Frontal cortex (tissue), 4 donors: ENCODE measurements around the gene URM1. TPM values are rescaled to one million over a fixed set of nuclear protein-coding genes. Genes with fewer than 3 reads are reported as not detected.
"Not testable (repeated sequence)": the region's sequence is repeated elsewhere in the genome, so short reads cannot be mapped to it uniquely, and the experiment has no call there.

Experiments used
- DNase-seq, 2 donors: peaks; one replicate each; pipeline ENCODE4 v3.0.0; 2012; ENCODE audit warnings: low spot score in 2 of 2
- FAIRE-seq: peaks from 2 replicates; lab custom pipeline; 2012; peaks lifted over from hg19 to GRCh38; lab: Jason Lieb, UNC
- total RNA-seq: library from RNA; depleted of rRNA; stranded (reverse); fragments of >200 nt; gene quantifications from one replicate; pipeline ENCODE4 v1.2.3, GENCODE V29; 2014
- donor health status: control.
- donor health status: control.
- donor health status: control.

URM1 gene
- 17.9 TPM for total RNA-seq

DNA sequence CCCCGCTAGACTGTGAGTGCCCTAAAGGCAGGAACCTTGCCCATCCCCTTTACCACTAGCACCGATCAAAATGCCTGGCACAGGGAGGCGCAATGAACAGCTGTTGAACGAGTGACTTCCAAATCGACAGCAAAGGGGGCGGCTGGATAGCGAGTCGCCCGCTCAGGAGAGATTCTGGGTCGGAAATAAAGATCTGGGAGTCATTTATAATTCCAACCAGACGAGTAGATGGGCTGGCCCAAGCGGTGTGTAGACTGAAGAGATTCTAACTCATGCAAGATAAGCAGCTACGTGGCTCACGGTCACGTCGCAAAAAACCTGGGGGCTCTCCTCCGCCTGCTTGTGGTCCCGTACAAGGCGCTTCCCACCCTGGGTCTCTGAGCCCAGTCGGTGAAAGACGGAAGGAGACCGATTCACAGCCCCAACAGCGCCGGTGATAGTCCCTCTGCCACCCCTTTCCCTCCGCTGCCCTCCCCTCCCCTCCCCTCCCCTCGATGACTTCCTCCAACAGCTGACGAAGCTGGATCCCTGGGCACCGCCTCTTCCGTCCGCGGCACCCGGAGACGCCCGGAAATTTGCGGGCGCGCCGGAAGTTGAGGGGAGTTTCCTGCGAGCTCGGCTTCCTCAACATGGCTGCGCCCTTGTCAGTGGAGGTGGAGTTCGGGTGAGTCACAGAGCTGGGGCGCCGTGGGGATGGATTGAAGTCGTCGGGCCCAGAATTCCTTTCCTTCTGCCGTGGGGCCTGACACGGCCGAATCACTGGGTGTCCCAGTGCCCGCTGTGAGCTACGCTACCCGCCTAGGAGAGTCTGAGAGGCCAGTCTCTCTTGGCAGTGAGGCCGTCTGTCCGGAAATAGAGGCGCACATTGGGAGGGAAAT lies at the start of gene URM1:
Gene URM1, plus strand, starts transcription at position 623 of the 878 bp plus-strand sequence. Its CDS starts 7 bp downstream, at position 630.
- FAIRE-seq (no peak), DNase-seq (peak; percentile 91 to 94)

DNA sequence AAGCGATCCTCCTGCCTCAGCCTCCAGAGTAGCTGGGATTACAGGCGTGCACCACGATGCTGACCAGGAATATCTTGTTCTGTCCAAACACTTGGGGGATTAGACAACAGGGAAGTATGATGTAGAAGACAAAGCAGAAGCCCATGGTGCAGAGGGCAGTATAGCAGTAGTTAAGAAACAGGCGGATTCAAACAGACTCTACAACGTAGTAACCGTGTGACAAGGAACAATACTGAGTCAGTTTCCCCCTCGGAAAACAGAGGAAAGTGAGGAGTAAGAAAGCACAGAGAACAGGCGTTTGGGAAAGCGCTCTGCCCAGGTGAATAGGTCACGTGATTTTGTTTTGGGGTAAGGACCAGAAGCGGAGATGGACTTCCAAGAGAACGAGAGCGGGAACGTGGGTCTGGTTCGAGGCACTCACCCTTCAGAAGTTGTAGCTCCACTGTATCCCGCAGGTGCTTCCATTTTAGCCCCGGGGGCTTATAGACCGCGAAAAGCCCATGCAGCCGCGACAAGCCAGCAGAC lies 49.2 kb upstream of the URM1 start:
- FAIRE-seq (no peak), DNase-seq (no peak)

DNA sequence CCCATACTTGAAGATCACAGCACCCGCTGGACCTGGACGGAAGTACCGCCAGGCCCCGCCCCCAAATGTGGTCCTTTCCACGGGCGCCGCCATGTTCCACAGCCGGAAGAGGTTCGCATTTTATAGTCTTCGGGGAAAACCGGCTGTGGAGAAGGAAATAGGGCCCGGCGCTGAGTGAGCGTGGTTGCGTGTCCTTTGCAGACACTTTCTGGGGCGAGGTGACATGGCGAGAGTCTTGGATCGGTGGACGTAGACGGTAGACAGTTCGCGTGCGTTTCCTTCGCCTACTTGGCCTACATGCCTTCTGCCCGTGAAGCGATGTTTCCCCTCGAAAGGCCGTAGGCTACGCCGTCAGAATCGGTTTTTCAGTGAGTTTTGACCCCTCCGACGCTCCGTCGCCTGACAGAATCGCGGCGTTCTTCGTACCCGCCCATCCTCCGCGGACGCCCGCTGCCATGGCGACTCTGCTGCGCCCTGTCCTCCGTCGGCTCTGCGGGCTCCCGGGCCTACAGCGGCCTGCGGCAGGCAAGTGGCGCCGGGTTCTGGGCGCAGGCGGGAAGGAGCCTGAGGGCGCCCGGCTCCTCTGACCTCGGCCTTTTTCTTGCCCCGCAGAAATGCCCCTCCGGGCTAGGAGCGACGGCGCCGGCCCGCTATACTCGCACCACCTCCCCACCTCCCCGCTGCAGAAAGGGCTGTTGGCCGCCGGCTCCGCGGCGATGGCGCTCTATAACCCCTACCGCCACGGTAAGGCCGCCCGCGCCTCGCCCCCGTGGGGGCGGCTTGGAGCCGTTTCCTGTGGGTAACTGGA lies 48.6 kb upstream of the URM1 start, which contains the start of the genes COQ4 and TRUB2:
Gene COQ4, plus strand, starts transcription at position 436 of the 808 bp plus-strand sequence. Its CDS starts 20 bp downstream, at position 456.
Gene TRUB2, minus strand, starts transcription at position 44 of the 808 bp plus-strand sequence. Its CDS starts 39 bp downstream, at position 5.
- FAIRE-seq (no peak), DNase-seq (peak; percentile 92 to 95)

DNA sequence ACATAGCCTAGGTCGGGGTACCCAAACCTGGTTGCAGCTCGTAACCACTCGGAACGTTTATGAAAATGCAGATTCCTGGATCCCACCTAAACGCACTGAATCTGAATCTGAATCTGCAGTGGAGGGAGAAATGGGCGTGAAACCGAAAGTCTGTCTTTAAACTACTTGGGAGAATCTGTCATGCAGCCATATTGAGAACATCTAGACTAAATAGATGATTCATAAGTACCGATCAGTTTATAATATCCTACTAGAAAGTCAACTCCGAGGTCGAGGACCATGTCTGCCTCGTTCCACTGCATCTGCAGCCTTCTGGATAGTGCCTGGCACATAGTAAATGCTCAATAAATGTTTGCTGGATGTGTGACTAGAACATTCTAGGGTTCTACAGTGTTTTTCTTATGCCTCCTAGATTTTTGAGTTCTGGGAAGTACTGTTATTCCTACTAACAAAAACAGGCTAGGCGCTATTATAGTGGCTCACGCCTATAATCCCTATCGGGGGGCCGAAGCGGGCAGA lies 47.9 kb upstream of the URM1 start:
- no peak for FAIRE-seq
- no peak for DNase-seq

DNA sequence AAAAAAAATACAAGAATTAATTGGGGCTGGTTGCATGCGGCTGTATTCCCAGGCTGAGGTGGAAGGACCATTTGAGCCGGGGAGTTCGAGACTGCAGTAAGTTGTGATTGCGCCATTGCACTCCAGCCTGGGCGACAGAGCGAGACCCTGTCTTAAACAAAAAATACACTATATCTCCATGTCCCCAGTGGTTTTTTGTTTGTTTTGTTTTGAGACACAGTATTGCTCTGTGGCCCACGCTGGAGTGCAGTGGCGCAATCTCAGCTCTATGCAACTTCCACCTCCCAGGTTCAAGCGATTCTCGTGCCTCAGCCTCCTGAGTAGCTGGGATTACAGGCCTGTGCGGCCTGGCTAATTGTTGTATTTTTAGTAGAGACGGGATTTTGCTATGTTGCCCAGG lies 47.4 kb upstream of the URM1 start:
- DNase-seq (no peak), FAIRE-seq (no peak)

DNA sequence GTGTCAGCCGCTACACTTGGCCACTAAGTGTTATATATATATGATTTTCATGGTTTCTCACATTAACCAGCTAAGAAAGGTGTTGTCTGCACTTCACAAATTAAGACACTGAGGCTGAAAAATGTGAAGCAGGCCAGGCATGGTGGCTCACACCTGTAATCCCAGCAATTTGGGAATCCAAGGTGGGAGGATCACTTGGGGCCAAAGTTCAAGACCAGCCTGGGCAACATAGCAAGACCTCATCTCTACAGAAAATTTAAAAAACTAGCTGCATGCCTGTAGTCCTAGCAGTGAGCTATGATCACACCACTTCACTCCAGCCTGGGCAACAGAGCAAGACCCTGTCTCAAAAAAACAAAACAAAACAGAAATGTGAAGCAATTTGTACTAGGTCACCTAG lies 46.8 kb upstream of the URM1 start:
- FAIRE-seq (no peak), DNase-seq (no peak)

DNA sequence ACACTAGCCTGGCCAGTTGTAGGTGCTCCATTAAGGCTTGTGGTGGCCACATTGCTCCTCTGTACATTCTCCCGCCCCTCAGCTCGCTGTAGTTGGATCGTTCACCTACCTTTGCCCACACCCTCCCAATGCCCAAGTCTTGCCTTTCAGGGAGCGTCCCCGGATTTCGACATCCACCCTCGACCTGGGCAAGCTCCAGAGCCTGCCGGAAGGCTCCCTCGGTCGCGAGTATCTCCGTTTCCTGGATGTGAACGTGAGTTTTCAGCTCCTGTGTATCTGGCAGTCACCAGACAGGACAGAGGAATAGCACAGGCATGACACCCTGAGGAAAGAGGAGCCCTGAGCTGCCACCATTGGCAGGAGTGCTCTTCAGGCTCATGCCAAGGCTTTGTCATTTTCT lies 45.5 kb upstream of the URM1 start:
- no peak for DNase-seq
- FAIRE-seq: no peak

DNA sequence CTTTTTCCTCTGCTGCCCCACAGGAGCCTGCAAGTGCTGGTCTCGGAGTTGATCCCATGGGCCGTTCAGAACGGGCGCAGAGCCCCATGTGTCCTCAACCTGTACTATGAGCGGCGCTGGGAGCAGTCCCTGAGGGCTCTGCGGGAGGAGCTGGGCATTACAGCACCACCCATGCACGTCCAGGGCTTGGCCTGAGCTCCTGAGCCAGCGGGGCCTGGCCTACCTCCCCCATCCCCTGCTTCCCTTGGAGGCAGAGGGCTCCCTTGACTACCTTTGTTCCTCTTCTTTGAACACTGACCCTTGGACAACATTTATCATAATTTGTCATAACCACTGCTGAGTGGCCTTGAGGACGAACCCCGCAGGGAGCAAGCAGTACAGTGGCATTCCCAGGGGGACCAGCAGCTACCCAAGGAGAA lies 37.7 kb upstream of the URM1 start:
- FAIRE-seq: no peak
- no peak for DNase-seq

DNA sequence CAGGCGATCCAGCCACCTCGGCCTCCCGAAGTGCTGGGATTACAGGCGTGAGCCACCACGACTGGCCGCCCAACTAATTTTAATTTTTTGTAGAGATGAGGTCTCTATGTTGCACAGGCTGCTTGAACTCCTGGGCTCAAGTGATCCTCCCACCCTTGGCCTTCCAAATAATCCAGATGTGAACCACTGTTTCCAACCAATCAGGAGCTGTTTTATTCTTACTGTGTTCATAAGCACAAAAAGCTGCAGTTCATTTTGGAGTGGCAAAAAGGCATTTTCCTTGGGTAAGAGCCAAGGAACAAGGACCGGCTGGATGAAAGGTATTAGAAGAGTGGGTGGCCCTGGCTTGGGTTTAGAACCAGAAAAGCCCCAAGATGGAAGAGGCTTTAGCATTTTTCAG lies 36.0 kb upstream of the URM1 start:
- DNase-seq (no peak), FAIRE-seq (no peak)

DNA sequence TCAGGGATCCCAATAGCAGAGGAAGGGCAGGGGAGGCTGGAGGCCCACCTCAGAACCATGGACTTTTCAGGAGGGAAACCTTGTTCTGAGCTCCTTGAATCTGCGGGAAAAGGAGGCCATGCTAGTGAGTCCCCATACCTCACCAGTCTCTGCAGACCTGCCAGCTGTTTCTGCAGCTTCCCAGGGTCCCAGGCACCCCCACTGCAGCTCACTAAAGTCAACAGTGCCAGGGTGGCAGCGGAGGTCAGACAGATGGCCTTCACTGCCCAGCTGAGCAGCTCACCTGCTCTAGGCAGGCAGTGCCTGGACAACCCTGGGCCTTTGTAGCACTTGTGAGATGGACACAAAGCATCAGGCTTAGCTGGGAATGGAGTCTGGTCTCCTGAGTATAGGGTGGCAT lies 35.3 kb upstream of the URM1 start:
- DNase-seq (no peak), FAIRE-seq (no peak)

DNA sequence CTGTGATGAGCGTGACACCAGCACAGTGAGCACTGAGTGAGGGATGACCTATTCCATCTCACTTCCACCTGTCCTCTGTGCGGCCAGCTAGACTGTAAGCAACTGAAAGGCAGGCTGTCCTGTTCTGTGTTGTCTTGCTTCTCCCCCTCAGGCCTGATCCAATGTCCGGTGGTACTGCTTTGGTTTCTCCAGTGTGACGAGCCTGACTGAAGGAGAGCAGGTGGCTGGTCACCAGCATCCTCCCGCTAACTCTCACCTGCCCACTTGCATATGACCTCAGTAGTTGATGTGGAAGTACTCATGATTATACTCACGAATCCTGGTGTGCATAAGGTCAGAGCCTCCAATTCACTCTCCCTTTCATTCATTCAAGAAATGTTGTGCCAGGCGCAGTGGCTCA lies 33.2 kb upstream of the URM1 start:
- FAIRE-seq (no peak), DNase-seq (no peak)

DNA sequence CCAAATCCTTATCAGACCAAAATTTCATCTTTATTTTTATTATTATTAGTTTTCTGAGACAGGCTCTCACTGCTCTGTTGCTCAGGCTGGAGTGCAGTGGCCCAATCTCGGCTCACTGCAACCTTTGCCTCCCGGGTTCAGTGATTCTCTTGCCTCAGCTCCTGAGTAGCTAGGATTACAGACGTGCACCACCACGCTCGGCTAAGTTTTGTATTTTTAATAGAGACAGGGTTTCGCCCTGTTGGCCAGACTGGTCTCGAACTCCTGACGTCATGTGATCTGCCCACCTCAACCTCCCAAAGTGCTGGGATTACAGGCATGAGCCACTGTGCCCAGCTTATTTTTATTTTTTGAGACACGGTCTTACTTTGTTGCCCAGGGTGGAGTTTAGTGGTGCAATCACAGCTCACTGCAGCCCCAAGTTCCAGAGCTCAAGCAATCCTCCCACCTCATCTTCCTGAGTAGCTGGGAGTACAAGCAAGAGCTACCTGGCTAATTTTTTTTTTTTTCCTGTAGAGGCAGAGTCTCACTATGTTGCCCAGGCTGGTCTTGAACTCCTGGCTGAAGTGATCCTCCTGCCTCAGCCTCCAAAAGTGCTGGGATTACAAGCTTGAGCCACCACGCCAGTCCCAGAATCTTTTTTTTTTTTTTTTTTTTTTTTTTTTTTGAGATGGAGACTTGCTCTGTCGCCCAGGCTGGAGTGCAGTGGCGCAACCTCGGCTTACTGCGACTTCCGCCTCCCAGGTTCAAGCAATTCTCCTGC lies 32.1 kb upstream of the URM1 start:
- FAIRE-seq, DNase-seq: not testable (repeated sequence)

DNA sequence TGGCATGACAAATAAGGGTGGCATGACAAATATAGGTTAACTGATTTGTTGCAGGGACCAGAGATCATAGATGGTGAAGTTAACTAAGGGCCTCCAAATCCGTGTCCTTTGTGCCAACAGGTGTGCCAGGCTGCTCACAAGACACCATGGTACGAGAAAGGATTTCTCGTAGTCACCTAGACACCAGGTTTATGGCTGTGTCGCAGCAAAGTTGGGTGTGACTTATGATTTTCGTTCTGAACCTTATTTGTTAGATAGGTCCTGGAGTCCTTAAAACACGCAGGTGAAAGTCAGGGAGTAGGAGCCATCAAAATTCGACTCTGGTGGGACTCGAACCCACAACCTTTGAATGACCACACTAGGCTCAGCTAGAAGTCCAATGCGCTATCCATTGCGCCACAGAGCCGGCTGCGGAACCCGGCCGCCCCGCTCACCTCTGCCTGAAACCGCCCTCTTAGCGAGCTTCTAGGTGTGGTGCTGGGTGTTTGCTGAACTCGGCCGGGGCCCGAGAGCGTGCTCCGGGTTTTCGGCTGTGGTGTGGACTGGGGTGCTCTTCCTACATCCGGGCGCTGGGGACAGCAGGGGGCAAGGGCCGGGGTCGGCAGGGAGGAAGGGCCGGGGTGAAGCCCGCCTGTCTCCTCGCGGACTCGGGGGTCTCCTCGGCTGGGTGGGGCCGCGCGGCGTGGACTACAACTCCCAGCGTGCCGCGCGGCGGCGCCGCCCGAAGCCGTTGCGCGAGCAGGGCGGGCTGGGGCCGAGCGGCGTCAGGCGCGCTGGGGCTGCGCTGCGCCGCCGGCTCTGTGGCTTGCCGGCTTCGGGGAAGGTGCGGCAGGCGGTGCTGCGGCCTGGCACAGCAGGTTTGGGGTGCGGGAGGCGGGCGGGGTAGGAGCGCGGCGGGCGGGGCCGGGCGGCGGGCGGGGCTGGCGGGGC lies 31.1 kb upstream of the URM1 start, which contains the start of gene SLC27A4:
Gene SLC27A4, plus strand, starts transcription at position 767 of the 930 bp plus-strand sequence. CDS start 2,606 bp downstream, outside the sequence.
- FAIRE-seq: no peak

DNA sequence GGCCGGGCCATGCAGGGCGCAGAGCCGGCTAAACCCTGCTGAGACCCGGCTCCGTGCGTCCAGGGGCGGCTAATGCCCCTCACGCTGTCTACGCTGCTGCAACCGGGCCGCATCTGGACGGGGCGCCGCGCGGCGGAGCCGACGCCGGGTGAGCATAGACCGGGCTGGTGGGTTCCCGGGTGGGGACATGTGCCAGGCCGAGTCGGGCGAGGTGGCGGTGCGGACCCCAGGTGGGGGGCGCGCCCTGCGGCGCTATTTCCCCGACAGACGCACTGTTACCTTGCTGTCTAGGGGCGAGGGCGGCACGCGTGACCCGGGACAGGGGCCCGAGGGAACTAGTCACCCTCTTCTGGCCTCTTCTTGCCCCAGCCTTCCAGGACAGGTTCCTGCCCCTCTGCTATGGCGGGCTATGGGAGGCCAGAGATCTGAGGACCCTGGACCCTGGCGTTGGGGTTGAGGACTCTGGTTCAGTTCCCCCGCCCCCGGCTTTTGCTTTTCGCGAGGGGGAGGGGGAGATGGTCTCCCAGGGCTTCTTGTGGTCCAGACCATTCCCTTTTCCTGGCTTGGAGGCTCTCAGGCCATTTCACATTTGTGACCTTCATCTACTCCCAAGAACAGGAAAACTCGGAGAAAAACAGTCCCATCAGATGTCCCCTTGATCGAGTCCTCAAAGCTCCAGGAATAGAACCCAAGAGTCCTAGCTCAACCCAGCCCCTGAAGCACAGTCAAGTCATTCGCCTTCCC lies 30.3 kb upstream of the URM1 start:
- FAIRE-seq (no peak), DNase-seq (no peak)

More for the DNA sequence above, 31.1 kb upstream of the URM1 start, which contains the start of gene SLC27A4:
- DNase-seq: peak; percentile 87 to 90

DNA sequence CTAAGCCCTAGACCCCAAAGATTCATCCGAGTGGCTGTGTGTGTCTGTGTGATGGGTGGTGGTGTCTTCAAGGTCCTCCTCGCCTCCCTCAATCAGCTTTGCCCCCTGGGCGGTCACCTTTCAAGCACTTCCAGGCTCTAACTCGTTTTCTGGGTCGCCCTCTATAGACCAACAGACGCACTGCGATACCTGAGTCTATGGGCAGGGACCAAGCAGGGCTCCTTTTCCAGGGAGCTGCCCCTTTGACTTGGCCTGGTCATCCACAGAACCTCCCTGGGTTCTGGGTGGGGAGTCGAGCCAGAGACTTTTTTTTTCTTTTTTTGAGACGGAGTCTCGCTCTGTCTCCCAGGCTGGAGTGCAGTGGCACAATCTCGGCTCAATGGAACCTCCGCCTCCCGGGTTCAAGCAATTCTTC lies 29.7 kb upstream of the URM1 start:
- DNase-seq: peak; percentile 62 to 78
- FAIRE-seq: no peak

DNA sequence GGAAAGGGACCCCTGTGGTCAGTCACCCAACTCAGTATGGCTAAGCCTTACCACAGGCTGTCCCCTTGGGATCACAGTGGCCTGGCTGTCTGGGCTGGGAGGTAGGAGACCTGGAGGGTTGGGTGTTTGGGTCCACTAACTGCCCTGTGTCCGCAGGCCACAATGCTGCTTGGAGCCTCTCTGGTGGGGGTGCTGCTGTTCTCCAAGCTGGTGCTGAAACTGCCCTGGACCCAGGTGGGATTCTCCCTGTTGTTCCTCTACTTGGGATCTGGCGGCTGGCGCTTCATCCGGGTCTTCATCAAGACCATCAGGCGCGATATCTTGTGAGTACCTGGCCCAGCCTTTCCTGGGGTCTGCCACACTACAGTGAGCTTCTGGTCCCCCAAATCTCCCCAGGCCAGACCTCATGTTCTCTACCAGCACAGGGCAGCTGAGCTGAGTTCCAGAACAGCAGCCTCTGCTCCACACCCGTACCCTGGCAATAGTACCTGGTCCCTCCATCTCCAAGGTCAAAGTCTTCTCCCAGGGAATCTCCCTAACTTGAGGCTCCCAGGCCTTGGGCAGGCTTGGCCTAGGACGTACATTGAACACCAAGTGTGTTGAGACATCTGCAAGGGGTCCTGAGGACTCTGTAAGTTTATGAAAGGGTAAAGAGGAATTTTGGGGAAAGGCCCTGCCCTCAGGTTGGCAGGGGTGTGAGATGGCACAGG lies 28.0 kb upstream of the URM1 start:
- FAIRE-seq (no peak), DNase-seq (no peak)

DNA sequence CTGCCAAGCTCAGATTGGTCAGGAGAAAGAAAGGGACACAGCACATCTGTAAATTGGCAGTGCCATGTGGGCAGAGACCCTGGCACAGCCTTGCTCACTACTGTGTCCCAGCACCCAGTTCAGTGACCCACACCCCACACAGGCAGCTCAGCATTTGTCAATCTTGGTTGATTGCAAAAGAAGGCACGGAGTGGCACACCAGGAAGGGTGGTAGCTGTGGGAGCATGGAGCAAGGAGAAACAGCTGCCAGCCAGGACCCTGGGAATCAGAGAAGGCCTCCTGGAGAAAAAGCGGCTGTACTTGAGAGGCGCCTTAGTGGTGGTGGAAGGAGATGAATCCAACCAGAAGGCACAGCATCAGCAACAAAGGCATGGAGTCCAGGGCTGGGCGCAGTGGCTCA lies 27.3 kb upstream of the URM1 start:
- DNase-seq (no peak), FAIRE-seq (no peak)
